Measurements from ENCODE around the gene ZDHHC8.

Gene ZDHHC8

GRCh38 chr22:20130319-20130718 lies 1.3 kb upstream of the ZDHHC8 start:
- DNase-seq = peak; percentile 36

DNA sequence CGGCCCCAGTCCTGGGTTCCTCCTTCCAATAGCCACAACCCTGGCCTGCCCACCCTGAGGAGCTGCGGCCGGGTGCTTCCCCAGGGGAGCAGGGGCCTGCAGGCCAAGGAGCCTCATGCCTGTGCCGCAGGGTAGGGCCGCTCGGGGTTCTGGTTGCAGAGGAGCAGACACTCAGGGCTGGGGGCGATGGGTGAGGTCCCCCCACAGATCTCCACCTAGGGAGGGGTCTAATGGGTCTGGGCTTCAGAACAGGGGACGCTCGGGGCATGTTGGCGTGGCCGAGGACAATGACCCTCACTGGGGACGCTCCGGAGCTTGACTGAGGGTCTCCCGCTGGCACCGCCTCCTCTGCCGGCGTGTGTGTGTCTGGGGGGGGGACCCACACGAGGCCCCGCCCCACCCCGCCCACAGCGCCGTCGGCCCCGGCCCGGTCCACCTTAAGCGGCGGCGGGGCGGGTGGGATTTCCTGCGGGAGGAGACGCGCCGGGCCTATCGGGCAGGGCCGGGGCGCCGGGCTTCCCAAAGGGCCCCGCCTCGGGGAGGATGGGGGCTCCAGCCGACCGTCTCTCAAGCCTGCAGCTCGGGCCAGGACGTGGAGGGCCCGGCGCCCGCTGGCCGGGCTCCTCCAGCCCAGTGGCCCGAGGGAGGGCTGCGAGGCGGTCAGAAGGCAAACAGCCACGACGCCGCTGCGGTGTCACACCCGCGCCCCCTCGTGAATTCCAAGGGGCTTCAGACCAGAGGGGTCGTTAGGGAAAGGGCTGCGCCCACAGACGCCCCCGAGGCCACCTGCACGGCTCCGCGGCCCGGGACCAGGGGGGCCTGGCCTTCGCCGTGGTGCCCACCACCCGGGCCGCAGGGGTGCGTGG lies 640 bp upstream of the ZDHHC8 start:
- DNase-seq = peak; percentile 51

DNA sequence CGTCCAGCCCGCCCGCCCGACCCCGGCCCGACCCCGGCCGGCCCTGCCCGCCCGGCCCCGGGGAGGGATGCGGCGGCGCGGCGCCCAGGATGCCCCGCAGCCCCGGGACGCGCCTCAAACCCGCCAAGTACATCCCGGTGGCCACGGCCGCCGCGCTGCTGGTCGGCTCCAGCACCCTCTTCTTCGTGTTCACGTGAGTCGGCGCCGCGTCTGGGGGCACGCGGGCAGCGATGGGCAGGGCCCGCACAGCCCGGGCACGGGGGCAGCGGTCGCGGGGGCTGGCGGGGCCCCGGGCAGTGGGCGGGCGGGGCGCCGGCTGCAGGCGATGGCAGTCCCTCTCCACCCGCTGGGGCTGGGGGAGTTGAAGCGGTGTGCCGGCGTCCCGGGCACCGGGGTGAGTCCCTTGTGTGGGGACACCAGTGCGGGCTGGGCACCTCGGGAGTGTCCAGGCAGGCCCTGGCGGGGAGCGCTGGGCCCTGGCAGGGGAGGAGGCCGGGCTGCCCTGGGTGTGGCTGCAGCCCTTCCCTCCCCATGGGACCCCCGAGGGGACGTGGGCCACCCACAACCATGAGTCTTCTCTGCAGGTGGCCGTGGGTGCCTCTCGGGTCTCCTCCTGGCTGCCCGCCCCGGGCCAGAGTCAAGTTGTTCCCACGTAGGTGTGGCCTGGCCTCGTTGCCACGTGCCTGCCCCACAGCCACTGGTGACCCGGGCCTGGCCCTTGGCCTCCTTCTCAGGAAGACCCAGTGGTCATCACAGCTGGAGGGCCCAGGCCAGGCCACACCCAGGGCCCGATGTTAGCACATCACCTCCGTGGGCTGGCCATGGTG lies 468 bp downstream of the ZDHHC8 start:
- no peak for DNase-seq

DNA sequence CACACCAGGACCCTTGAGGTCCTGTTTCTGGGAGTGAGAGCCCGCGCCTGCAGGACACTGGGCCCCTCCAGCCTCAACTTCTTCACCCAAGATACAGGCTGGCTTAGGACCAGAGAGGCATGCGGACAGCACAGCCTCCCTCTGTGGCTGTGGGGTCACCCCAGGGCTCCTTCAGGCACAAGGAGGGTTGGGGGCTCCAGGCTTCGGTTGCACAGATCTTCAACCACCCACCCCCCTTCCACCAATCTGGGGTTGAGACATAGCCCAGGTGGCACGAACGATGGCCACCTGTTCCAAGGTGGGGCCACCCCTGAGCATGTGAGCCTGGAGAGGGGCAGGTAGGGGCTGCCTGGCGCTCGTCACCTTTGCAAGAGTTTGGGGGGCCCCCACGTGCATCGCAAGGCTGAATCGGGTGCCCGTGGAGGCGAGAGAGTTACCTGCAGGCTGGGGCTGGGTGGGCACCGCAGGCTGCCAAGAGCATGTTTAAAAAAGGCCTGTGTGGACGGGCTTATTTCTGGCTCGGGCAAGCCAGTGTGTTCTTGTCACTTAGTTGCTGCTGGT lies 1.2 kb downstream of the ZDHHC8 start:
- DNase-seq = no peak

- no peak for DNase-seq
Observed at GRCh38 chr22:20133930-20134549, 2.4 kb downstream of the ZDHHC8 start.

DNA sequence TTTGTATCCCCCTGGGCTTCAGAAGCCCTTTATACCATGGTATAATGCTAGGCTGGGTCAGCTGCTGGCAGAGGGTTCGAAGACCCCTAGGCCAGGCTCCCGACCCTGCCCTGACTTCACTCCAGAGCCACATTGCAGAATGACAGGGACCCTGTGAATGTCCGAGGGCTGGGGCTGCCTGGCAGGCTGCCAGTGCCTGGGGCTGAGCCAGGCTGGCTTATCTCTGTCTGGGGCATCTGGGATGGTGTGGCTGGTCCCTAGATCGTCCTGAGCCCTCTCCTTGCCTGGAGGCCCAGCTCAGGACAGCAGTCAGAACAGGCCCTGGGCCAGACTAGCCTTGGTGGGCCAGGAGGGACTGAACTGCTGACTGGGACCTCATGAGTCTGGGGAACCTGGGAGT lies 3.7 kb downstream of the ZDHHC8 start:
- DNase-seq = no peak

- no peak for DNase-seq
Observed at GRCh38 chr22:20135806-20136602, 4.4 kb downstream of the ZDHHC8 start.

DNA sequence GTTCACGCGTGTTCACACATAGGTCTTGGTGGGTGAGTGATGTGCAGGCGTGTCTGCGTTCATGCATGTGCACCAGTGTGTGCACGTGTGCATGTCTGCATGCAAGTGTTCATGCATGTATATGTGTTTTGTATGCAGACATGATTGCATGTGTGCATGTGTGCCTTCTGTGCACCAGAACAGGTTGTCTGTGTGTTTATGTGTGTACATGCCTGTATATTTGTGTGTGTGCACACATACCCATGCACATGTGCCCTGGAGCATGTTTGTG lies 4.9 kb downstream of the ZDHHC8 start:
- no peak for DNase-seq

GRCh38 chr22:20137113-20137512 lies 5.5 kb downstream of the ZDHHC8 start:
- no peak for DNase-seq

DNA sequence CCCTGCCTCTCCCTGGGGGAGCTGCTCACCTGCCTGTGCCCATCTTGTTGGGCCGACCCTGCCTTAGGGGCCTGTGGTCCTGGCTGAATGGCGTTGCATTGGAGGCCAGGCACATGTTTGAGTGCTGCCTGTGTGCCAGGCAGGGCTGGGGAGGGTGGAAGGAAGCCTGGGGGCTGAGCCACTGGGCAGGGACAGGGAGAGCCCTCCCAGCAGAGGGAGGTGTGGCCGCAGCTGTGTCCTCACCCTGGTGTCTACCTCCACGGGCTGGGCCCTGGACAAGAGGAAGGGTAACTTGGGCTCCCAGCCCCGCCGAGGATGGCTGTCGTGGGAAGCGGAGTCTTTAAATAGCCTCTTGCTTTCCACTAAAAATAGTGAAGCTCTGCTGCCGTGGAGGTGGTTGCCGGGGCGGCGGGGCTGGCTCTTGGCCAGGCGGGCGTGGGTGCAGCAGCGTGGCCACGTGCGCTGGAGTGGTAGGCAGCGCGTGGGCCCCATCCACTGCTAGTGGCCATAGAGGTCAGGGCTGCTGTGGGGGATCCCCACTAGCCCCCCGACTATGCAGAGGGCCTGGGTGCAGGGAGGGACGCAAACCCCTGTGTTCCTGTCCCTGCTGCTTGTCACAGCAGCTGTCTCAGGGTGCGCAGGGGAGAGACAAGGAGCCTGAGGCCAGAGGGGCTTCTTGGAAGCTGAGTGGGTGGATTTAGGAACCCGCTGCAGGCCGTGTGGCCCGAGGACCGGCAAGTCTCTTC lies 6.2 kb downstream of the ZDHHC8 start:
- DNase-seq = no peak

DNA sequence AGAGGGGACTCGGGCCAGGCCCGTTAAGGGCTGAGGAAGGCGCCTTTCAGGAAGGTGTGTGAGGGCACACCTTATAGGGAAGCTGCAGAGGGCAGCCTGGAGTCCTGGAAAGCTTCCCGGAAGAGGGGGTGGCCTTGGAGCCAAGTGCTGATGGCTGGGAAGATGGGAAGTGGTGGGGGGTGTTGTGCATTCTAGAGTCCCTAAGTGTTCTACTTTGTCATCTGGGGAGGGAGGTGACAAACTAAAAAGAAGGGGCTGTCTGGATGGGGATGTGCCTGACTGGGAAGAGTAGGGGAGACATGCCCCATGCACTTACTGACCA lies 6.8 kb downstream of the ZDHHC8 start:
- no peak for DNase-seq

DNA sequence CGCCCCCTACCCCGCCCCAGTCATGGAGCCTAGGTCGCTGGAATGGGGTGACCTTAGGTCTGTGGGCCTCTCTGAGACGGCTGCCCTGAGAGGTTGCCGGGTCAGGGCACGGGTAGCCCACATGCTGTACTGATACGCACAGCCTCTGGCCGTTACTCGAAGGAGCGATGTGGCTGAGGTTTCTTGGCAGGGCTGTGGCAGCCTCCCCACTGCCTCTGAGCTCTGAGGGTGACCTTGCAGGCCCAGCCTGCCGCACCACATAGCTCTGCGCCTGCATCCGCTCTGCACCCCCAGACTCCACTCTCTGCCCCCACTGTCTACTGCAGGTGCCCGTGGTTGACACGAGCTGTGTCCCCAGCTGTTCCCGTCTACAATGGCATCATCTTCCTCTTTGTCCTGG lies 7.3 kb downstream of the ZDHHC8 start:
- DNase-seq = no peak

DNA sequence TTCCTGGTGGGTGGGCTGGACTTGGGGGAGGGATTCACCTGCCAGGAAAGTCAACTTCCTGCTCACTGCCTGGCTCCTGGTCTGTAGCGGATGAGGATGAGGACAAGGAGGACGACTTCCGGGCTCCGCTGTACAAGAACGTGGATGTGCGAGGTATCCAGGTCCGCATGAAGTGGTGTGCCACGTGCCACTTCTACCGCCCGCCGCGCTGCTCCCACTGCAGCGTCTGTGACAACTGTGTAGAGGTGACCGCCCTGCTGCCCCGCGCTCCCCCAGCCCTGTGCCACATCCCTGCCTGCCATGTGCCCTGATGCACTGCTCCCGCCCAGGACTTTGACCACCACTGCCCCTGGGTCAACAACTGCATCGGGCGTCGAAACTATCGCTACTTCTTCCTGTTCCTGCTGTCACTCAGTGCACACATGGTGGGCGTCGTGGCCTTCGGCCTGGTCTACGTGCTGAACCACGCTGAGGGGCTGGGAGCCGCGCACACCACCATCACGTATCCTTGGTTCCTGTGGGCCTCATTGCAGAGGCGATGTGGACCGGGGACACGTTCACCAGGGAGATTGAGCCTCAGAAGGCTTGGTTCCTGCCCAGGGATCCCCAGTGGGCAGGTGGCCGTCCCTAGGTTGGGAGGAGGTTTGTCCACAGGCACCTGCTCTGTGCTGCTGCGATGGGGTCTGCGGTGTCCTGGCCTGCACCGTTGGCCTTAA lies 7.9 kb downstream of the ZDHHC8 start:
- DNase-seq = no peak

GRCh38 chr22:20140107-20140445 lies 8.5 kb downstream of the ZDHHC8 start:
- no peak for DNase-seq

GRCh38 chr22:20140521-20140964 lies 8.9 kb downstream of the ZDHHC8 start:
- no peak for DNase-seq

DNA sequence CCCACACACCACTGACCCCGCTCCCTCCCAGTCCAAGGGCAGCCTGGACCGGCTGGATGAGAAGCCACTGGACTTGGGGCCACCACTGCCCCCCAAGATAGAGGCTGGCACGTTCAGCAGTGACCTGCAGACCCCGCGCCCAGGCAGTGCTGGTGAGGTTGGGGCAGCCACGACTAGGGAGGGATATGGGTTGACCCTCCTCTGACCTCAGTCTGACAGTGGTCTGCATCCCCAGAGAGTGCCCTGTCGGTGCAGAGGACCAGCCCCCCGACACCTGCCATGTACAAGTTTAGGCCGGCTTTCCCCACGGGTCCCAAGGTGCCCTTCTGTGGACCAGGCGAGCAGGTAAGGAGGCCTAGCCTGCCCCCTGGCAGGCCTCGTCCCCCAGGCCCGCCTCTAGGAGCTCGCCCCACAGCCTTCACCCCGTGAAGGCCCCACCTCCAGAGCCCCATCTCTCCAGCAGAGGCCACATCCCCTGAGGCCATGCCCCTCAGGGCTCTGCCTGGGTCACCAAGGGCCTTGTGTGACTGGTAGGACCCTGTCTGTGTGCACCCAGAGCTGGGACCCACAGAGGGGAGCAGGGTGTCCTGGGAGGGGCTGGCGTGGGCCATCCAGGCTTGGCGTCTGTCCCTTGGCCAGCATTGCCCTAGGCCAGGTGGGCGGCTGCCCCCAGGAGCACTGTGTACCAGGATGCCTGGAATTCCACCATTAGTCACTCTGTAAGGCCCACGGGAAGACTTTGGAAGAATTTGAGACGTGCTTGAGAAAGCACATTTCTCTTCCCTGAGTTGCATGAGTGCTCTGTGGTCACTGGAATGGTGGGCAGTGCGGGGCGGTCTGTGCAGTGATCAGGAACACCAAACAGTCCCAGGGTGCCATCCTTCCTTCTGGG lies 9.8 kb downstream of the ZDHHC8 start:
- no peak for DNase-seq

DNA sequence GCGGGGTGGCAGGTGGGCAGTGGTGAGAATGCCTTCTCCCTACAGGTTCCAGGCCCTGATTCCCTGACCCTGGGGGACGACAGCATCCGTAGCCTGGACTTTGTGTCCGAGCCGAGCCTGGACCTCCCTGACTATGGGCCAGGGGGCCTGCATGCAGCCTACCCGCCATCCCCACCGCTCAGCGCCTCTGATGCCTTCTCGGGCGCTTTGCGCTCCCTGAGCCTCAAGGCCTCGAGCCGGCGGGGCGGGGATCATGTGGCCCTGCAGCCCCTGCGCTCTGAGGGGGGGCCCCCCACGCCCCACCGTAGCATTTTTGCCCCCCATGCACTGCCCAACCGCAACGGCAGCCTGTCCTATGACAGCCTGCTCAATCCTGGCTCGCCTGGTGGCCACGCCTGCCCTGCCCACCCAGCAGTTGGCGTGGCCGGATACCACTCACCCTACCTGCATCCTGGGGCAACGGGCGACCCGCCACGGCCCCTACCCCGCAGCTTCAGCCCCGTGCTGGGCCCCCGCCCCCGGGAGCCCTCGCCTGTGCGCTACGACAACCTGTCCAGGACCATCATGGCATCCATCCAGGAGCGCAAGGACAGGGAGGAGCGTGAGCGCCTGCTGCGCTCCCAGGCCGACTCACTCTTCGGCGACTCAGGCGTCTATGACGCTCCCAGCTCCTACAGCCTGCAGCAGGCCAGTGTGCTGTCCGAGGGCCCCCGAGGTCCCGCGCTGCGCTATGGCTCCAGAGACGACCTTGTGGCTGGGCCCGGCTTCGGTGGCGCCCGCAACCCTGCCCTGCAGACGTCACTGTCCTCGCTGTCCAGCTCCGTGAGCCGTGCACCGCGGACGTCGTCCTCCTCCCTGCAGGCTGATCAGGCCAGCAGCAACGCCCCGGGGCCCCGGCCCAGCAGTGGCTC lies 11.4 kb downstream of the ZDHHC8 start:
- DNase-seq = no peak

DNA sequence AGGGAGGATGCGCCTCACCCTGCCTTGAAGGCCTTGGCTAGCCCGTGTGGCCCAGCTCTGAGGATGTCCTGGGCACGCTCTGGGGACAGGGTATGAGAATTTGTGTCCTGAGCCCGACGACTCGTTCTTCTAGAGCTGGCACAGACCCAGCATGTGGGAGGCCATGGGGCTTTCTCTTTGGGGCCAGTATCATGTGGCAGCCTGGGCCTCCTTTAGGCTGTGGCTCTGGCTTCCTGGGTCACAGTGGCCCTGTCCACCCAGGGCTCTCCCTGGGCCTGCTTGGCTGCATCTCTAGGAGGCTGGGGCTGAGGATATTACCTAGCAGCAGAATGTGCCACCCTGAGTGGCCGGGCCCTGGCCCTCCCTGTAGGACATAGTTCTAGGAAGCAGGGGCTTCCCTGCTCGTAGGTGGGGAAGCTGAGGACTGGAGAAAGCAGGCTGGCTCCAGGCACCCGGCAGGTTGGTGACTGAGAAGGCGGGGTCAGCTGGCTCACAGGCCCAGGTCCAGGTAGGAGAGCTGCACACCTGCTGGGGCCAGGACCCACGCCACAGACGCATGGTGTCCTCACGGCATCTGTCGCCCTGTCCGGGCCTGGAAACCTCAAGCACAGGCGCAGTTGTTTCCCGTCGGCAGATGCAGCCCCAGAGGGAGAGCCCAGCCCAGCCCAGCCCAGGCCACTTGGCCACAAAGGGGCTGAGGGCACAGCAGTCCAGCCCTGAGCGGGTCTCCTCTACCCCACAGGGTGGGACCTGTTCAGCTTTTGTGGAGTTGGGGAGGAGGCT lies 12.5 kb downstream of the ZDHHC8 start:
- DNase-seq = no peak

Data from NCI-H1105 treated with DMSO at 0.1 percent for 48 hours (cell line).